ENCODE data around the gene CDHR3. TPM values are rescaled to one million over a fixed set of nuclear protein-coding genes. Genes with fewer than 3 reads are reported as not detected.

The CDHR3 gene
- total RNA-seq, 1 experiment from 2014 or later = 6.5 TPM

DNA sequence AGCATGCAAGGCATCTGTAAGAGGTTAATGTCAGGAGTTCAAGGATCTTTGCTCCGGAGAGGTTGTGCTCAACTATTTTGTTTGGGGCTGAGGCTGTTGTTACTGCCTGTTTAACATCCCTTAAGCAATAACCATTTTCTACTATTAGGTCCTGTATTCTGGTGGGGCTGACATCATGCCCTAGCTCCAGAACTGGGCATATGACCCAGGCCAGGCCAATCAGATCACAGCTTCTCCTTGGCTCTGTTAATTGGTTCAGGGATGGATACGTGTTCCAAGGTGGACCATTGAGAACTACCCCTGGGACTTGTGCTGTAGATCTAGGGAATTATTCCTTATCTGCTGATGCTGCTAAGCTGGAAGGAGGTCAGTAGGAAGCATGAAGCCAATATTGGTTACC, 82.1 kb downstream of the CDHR3 start:
- no peaks in the 10 kb centered on the region for H3K9me3 ChIP-seq (ENCODE audit: control insufficient read depth, insufficient read depth, low read depth, low read length)
- ChIA-PET POLR2A (no interaction called here), CTCF (no interaction called here)
- DNase-seq (ENCODE audit: low read depth, low spot score) (no peak), ATAC-seq (no peak)
- TF ChIP-seq SIN3A (IDR thresholded peaks at IDR 0.05; ENCODE audit: borderline replicate concordance, insufficient read depth, low read depth, low read length) (no peak), TCF7L2 (IDR thresholded peaks at IDR 0.05; ENCODE audit: low read depth, low read length) (no peak), POLR2AphosphoS5 (IDR thresholded peaks at IDR 0.05; ENCODE audit: low read depth, low read length) (no peak), REST (IDR thresholded peaks at IDR 0.05; ENCODE audit: insufficient read depth in 1 of 2, low read depth in 2 of 2, low read length in 1 of 2) (no peak), CTCF (IDR thresholded peaks at IDR 0.05) (no peak)
- no peak overlapping the region for H3K27ac ChIP-seq (ENCODE audit: low read length)
- no TSS peak for BruUV-seq (replicated peaks)
- H3K4me1 ChIP-seq (ENCODE audit: control insufficient read depth, insufficient read depth, low read length) = no peaks in the 10 kb centered on the region; the same call in 1 of the 2 replicates
- intact Hi-C loops (cut with micrococcal nuclease; ENCODE audit: unreplicated experiment) (loop anchor here (10.0 kb wide), 1 partner anchor 170 kb away; the partner anchor contains the start of gene ATXN7L1), in situ Hi-C loops (cut with HindIII; ENCODE audit: low pct_unique_long_range_greater_than_20kb, low sequenced_read_pairs) (no loop called here)
- H3K36me3 ChIP-seq (ENCODE audit: control insufficient read depth, insufficient read depth, low read length) = no peaks in the 10 kb centered on the region
- no peaks in the 10 kb centered on the region; the same call in 1 of the 2 replicates for H3K27me3 ChIP-seq (ENCODE audit: control insufficient read depth, insufficient read depth, low read length)
- no peak overlapping the region for H3K4me3 ChIP-seq (ENCODE audit: low read depth in 2 of 2, low read length in 2 of 2)

DNA sequence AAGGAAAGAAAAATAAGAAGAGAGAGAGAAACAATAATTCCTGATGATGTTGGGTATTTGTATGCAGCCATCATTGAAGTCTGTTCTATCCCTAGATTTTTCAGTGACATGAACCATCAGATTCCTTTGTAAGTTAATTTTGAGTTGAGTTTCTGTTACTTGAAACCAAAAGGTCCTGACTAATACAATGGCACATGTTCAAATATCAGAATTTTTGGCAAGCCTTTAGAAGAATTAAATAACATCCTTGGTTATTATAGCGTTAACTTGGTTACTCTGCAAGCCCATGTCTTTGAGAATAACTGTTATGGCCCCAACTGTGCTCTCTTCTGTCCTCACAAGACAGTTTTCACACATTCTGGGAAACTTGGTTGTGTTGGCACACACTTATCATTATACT, 82.5 kb downstream of the CDHR3 start:
- TF ChIP-seq CTCF (IDR thresholded peaks at IDR 0.05) (no peak), REST (IDR thresholded peaks at IDR 0.05; ENCODE audit: insufficient read depth in 1 of 2, low read depth in 2 of 2, low read length in 1 of 2) (no peak), TCF7L2 (IDR thresholded peaks at IDR 0.05; ENCODE audit: low read depth, low read length) (no peak), POLR2AphosphoS5 (IDR thresholded peaks at IDR 0.05; ENCODE audit: low read depth, low read length) (no peak), SIN3A (IDR thresholded peaks at IDR 0.05; ENCODE audit: borderline replicate concordance, insufficient read depth, low read depth, low read length) (no peak)
- H3K27me3 ChIP-seq (ENCODE audit: control insufficient read depth, insufficient read depth, low read length) = no peaks in the 10 kb centered on the region; the same call in 1 of the 2 replicates
- BruUV-seq (replicated peaks) = no TSS peak
- in situ Hi-C loops (cut with HindIII; ENCODE audit: low pct_unique_long_range_greater_than_20kb, low sequenced_read_pairs) (no loop called here), intact Hi-C loops (cut with micrococcal nuclease; ENCODE audit: unreplicated experiment) (loop anchor here (10.0 kb wide), 1 partner anchor 171 kb away; the partner anchor contains the start of gene ATXN7L1)
- no peaks in the 10 kb centered on the region for H3K36me3 ChIP-seq (ENCODE audit: control insufficient read depth, insufficient read depth, low read length)
- no peaks in the 10 kb centered on the region; the same call in none of the 2 replicates for H3K4me1 ChIP-seq (ENCODE audit: control insufficient read depth, insufficient read depth, low read length)
- ChIA-PET POLR2A (no interaction called here), CTCF (no interaction called here)
- H3K27ac ChIP-seq (ENCODE audit: low read length) = no peak overlapping the region
- H3K4me3 ChIP-seq (ENCODE audit: low read depth in 2 of 2, low read length in 2 of 2) = no peak overlapping the region
- H3K9me3 ChIP-seq (ENCODE audit: control insufficient read depth, insufficient read depth, low read depth, low read length) = no peaks in the 10 kb centered on the region
- DNase-seq (ENCODE audit: low read depth, low spot score) (no peak), ATAC-seq (no peak)

Measured in Panc1 (cell line).